B cell (primary cell): ENCODE measurements around the gene PPBP. TPM values are rescaled to one million over a fixed set of nuclear protein-coding genes. Genes with fewer than 3 reads are reported as not detected.

Experiments
- ATAC-seq: fragments of 200-7000 bp; cut with Tn5 transposase; one replicate; pipeline ENCODE4 v1.10.0; 2021; ENCODE audit warnings: low read depth, mild to moderate bottlenecking, moderate number of reproducible peaks, moderate library complexity
- CTCF ChIA-PET: fragments of 350-600 bp; sonication (Branson Sonifier 250); formaldehyde crosslinking; loops from one replicate; lab custom pipeline; 2021; ENCODE audit warnings: antibody characterized with exemption, inconsistent platforms; lab: Charles Lee
- POLR2A ChIA-PET: fragments of 350-600 bp; sonication (Branson Sonifier 250); formaldehyde crosslinking; loops from one replicate; lab custom pipeline; 2021; ENCODE audit warnings: antibody characterized with exemption; lab: Charles Lee
- DNase-seq: peaks from one replicate; pipeline ENCODE4 v3.0.0; 2013
- H2AFZ ChIP-seq: 2 replicates; pipeline ENCODE4 v1.6.1; 2012; ENCODE audit warnings: mild to moderate bottlenecking, low read depth, low read length; ENCODE audit not compliant: insufficient read depth, poor library complexity, severe bottlenecking
- H3K27ac ChIP-seq, 2 donors: 1 replicate in 1 of 2; 2 replicates in 1 of 2; pipeline ENCODE4 v1.5.1; 2012 to 2013; ENCODE audit warnings: low read length in 2 of 2, mild to moderate bottlenecking in 2 of 2, moderate library complexity in 1 of 2
- H3K27me3 ChIP-seq, 4 experiments: fragments of 200-600 bp in 1 of 4; sonication (generic) in 1 of 4; replicated peaks in 1 of 4; 1 replicate in 2 of 4; 2 replicates in 2 of 4; pipeline versions ENCODE4 v1.6.1 to v1.7.0; 2013 to 2016; ENCODE audit warnings: low read length in 3 of 4, mild to moderate bottlenecking in 2 of 4, mixed read lengths in 1 of 4, moderate library complexity in 1 of 4; ENCODE audit not compliant: insufficient read depth in 4 of 4, control insufficient read depth in 3 of 4; ENCODE audit errors: control extremely low read depth in 1 of 4
- H3K36me3 ChIP-seq, 2 experiments: replicated peaks in 1 of 2; 1 replicate in 1 of 2; 2 replicates in 1 of 2; pipeline versions ENCODE4 v1.6.1 to v1.7.1; 2013; ENCODE audit warnings: low read length in 1 of 2; ENCODE audit not compliant: insufficient read depth in 2 of 2, control insufficient read depth in 1 of 2; ENCODE audit errors: control extremely low read depth in 1 of 2, extremely low read depth in 1 of 2
- H3K4me1 ChIP-seq, 2 donors: fragments of 200-600 bp in 1 of 2; sonication (generic) in 1 of 2; 1 replicate in 1 of 2; 2 replicates in 1 of 2; pipeline versions ENCODE4 v1.5.1 to v1.6.1; 2013 to 2017; ENCODE audit warnings: low read length in 2 of 2; ENCODE audit not compliant: control insufficient read depth in 2 of 2, insufficient read depth in 2 of 2
- H3K4me2 ChIP-seq: replicated peaks from 2 replicates; pipeline ENCODE3; 2012; ENCODE audit warnings: mild to moderate bottlenecking, low read depth, low read length; ENCODE audit not compliant: poor library complexity, severe bottlenecking
- H3K4me3 ChIP-seq, 5 experiments: fragments of 200-600 bp in 1 of 5; sonication (generic) in 1 of 5; 1 replicate in 3 of 5; 2 replicates in 2 of 5; pipeline versions ENCODE4 v1.5.1 to v1.7.0; 2011 to 2016; ENCODE audit warnings: low read length in 4 of 5, mild to moderate bottlenecking in 4 of 5, low read depth in 2 of 5, control low read depth in 1 of 5, moderate library complexity in 1 of 5; ENCODE audit not compliant: insufficient read depth in 1 of 5; ENCODE audit errors: control extremely low read depth in 1 of 5, extremely low read depth in 1 of 5
- H3K79me2 ChIP-seq: fragments of 200-600 bp; sonication (generic); one replicate; pipeline ENCODE4 v1.6.0; 2016; ENCODE audit warnings: low read length; ENCODE audit not compliant: control insufficient read depth, insufficient read depth
- H3K9ac ChIP-seq: fragments of 200-600 bp; sonication (generic); 2 replicates; pipeline ENCODE4 v1.6.1; 2017; ENCODE audit warnings: mild to moderate bottlenecking, low read length, moderate library complexity
- H3K9me3 ChIP-seq, 3 donors: one replicate each; pipeline versions ENCODE4 v1.6.1 to v1.7.1; 2013; ENCODE audit warnings: low read length in 2 of 3; ENCODE audit not compliant: control insufficient read depth in 2 of 3, insufficient read depth in 1 of 3; ENCODE audit errors: control extremely low read depth in 1 of 3
- H4K20me1 ChIP-seq: 2 replicates; pipeline ENCODE4 v1.6.0; 2012; ENCODE audit warnings: mild to moderate bottlenecking, low read length; ENCODE audit not compliant: insufficient read depth, control insufficient read depth, poor library complexity, severe bottlenecking
- H3K27ac Mint-ChIP-seq: one replicate; pipeline ENCODE4 v1.8.0; 2021; ENCODE audit warnings: mixed read lengths
- H3K27me3 Mint-ChIP-seq: one replicate; pipeline ENCODE4 v1.8.0; 2021; ENCODE audit warnings: mixed read lengths
- H3K4me1 Mint-ChIP-seq: one replicate; pipeline ENCODE4 v1.8.0; 2021; ENCODE audit warnings: mixed read lengths
- H3K4me3 Mint-ChIP-seq: one replicate; pipeline ENCODE4 v1.8.0; 2021; ENCODE audit warnings: mixed read lengths
- H3K9me3 Mint-ChIP-seq: one replicate; pipeline ENCODE4 v1.8.0; 2022; ENCODE audit warnings: mixed read lengths; ENCODE audit not compliant: insufficient read depth
- EZH2 ChIP-seq: IDR thresholded peaks from 2 replicates; pipeline ENCODE4 v1.6.1; 2012; ENCODE audit warnings: borderline replicate concordance, low read depth, mild to moderate bottlenecking, moderate library complexity, low read length; ENCODE audit not compliant: insufficient read depth, poor library complexity, severe bottlenecking
- WGBS: methylation state at CpG from one replicate; pipeline ENCODE4 v1.1.5; 2013; ENCODE audit warnings: missing lambda C conversion rate; ENCODE audit not compliant: insufficient coverage; 5-methylcytosine and 5-hydroxymethylcytosine counted together
- intact Hi-C: fragments of 100-400 bp; cut with micrococcal nuclease; formaldehyde crosslinking; loops from one replicate; pipeline ENCODE4 v1.10.0; 2022
- polyA plus RNA-seq: library from polyadenylated mRNA; depleted of rRNA; stranded (reverse); fragments of >200 nt; gene quantifications from 2 replicates; pipeline ENCODE4 v1.2.3, GENCODE V29; 2012
- total RNA-seq, 2 donors: library from RNA; stranded (reverse); fragments of 120-200 nt in 1 of 2; gene quantifications; 1 replicate in 1 of 2; 2 replicates in 1 of 2; pipeline versions ENCODE4 v1.2.3 to v1.2.4, GENCODE V29; 2013 to 2022
- TF ChIP-seq, protein P1 (sequence below): fragments of 200-600 bp; IDR thresholded peaks from one replicate; pipeline ENCODE4 v1.8.0; 2022; ENCODE audit warnings: antibody characterized with exemption, mild to moderate bottlenecking

Gene PPBP
- total and polyA plus RNA-seq, 2 donors (not counting 1 experiment from before 2014, with no cell fraction given), result 0.42 to 0.43 TPM

DNA sequence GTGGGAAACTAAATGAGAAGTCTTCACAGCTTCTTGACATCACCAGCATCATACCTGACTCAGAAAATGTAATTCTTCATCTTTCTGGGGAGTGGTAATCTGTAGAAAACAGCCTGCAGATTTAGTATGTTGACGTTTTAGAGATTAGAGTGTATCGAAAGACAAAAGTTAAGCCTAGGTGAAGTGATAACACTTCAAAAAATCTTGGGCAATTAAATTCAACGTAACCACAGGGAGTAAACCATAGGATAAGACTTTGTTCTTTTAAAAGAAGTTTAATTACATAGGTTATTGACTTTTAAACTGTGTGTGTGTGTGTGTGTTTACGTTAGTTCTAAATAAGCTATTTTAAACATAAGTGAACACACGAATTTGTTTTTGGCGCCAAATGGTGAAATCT lies 12.3 kb upstream of the PPBP start:
- Mint-ChIP-seq H3K4me1 (no peaks in the 10 kb centered on the region), H3K27ac (no peak overlapping the region), H3K27me3 (peaks cover 17% of the 10 kb centered on the region), H3K4me3 (no peak overlapping the region), H3K9me3 (no peaks in the 10 kb centered on the region)
- no peak for TF ChIP-seq EZH2
- TF ChIP-seq, protein P1, sequence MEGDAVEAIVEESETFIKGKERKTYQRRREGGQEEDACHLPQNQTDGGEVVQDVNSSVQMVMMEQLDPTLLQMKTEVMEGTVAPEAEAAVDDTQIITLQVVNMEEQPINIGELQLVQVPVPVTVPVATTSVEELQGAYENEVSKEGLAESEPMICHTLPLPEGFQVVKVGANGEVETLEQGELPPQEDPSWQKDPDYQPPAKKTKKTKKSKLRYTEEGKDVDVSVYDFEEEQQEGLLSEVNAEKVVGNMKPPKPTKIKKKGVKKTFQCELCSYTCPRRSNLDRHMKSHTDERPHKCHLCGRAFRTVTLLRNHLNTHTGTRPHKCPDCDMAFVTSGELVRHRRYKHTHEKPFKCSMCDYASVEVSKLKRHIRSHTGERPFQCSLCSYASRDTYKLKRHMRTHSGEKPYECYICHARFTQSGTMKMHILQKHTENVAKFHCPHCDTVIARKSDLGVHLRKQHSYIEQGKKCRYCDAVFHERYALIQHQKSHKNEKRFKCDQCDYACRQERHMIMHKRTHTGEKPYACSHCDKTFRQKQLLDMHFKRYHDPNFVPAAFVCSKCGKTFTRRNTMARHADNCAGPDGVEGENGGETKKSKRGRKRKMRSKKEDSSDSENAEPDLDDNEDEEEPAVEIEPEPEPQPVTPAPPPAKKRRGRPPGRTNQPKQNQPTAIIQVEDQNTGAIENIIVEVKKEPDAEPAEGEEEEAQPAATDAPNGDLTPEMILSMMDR, result no peak
- ChIA-PET CTCF (no interaction called here), POLR2A (no interaction called here)
- Histone ChIP-seq H3K79me2 (no peaks in the 10 kb centered on the region), H3K9ac (no peak overlapping the region), H3K27me3 (no peaks in the 10 kb centered on the region), H3K4me1 (no peaks in the 10 kb centered on the region), H3K4me3 (no peak overlapping the region), H3K27ac (no peak overlapping the region), H2AFZ (no peak overlapping the region), H3K36me3 (no peaks in the 10 kb centered on the region), H4K20me1 (no peaks in the 10 kb centered on the region), H3K4me2 (no peak overlapping the region), H3K9me3 (peaks cover 0 to 5% (median 1%) of the 10 kb centered on the region in 3 donors)
- no CpG with 5 or more reads among the region's 6 CpGs for WGBS
- DNase-seq, result no peak
- intact Hi-C loops, result no loop called here
- no peak for ATAC-seq

DNA sequence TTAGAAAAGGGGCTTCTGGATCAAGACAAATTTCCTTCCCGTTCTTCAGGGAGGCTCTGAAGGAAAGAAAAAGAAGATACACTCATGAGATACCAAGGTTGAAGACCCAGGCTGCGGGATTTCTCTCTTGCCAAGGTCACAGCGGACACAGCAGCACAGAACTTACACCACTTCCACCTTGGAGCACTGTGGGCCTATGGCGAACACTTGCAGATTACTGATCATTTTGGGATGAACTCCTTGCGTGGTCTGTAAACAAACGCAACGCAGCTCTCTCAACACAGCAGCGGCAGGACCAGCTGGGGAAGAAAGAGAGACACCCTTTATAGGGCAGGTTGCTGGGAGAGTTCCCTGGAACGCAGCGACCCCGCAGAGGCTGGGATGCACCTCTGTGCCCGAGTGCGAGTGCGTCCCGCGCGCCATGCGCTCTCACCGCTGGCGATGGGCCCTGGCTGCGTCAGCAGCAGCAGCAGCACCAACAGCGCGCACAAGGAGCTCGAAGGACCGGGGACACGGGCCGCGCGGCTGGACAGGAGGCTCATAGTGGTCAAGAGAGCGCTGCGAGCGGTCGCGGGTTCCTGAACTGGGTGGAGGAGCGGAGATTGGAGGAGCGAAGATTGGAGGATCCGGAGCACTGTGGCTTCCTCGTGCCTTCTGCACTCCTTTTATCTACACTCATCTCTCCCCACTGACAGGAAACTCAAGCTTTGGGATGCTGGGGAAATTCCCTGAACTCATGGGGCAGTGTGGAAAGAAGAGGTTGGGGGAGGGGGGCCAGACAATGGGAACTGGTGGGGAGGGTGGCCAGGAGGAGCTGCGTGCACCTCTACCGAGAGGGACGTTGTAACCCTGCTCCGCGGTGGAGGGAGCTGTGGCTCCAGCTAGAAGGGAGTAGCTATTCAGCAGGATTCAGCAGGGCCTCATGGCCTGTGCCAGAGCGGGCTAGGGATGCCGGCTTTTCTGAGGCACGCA lies 10.3 kb upstream of the PPBP start, which contains the start of gene CXCL5:
CXCL5 (minus strand) TSS at position 638 of the 972 bp plus-strand sequence; CDS start at position 542, 96 bp downstream.
- H3K4me3 Mint-ChIP-seq, result no peak within 1 kb of the TSS
- no peak for TF ChIP-seq EZH2
- TF ChIP-seq, protein P1, result no peak
- Histone ChIP-seq H3K27me3 (peaks cover 0 to 2% (median 0%) of the 10 kb centered on the region in 4 experiments), H3K4me2 (no peak within 1 kb of the TSS), H2AFZ (no peak within 1 kb of the TSS), H4K20me1 (no peaks in the 10 kb centered on the region), H3K4me1 (no peaks in the 10 kb centered on the region), H3K9ac (no peak within 1 kb of the TSS), H3K36me3 (no peaks in the 10 kb centered on the region), H3K9me3 (peaks cover 0 to 5% (median 1%) of the 10 kb centered on the region in 3 donors), H3K79me2 (no peaks in the 10 kb centered on the region), H3K4me3 (no peak within 1 kb of the TSS), H3K27ac (no peak within 1 kb of the TSS)
- H3K27me3 Mint-ChIP-seq, result peaks cover 17% of the 10 kb centered on the region
- DNase-seq, result no peak
- intact Hi-C loops, result no loop called here
- WGBS, result 25% methylated on average over 33 of the region's 46 CpGs
- CTCF ChIA-PET, result no interaction called here
- POLR2A ChIA-PET, result no interaction called here
- no peaks in the 10 kb centered on the region for H3K9me3 Mint-ChIP-seq
- no peak within 1 kb of the TSS for H3K27ac Mint-ChIP-seq
- ATAC-seq, result no peak
- H3K4me1 Mint-ChIP-seq, result no peaks in the 10 kb centered on the region
